GM12891 (cell line): ENCODE results near the gene INO80.

Experiments used
- DNase-seq: peaks from one replicate; pipeline ENCODE4 v3.0.0; 2011; ENCODE audit warnings: low spot score; ENCODE audit not compliant: insufficient read length
- FAIRE-seq: peaks from 2 replicates; lab custom pipeline; 2011; peaks lifted over from hg19 to GRCh38; lab: Jason Lieb, UNC
- PAX5 ChIP-seq: IDR thresholded peaks from 2 replicates; pipeline ENCODE4 v1.6.1; 2011; ENCODE audit warnings: low read length, moderate library complexity, mild to moderate bottlenecking; ENCODE audit not compliant: insufficient read depth, severe bottlenecking
- POLR2A ChIP-seq: IDR thresholded peaks from 2 replicates; pipeline ENCODE4 v1.6.1; 2011; ENCODE audit warnings: low read depth, low read length, control low read depth
- POLR2AphosphoS5 ChIP-seq: IDR thresholded peaks from 2 replicates; pipeline ENCODE4 v1.6.1; 2011; ENCODE audit warnings: low read depth, low read length, control low read depth
- POU2F2 ChIP-seq: IDR thresholded peaks from 2 replicates; pipeline ENCODE4 v1.6.1; 2011; ENCODE audit warnings: low read depth, mild to moderate bottlenecking, control low read depth, low read length, moderate library complexity
- SPI1 ChIP-seq: IDR thresholded peaks from 2 replicates; pipeline ENCODE4 v1.6.1; 2011; ENCODE audit warnings: low read depth, low read length, control low read depth
- TAF1 ChIP-seq: IDR thresholded peaks from 2 replicates; pipeline ENCODE4 v1.6.1; 2011; ENCODE audit warnings: low read depth, low read length, control low read depth

INO80 gene

GRCh38 chr15:40940296-40940801 lies 175.7 kb downstream of the INO80 start:
- DNase-seq (no peak), FAIRE-seq (peak; percentile 48)
- TF ChIP-seq POLR2A (no peak), POU2F2 (no peak), TAF1 (no peak), POLR2AphosphoS5 (no peak), SPI1 (no peak), PAX5 (no peak)

- DNase-seq (no peak), FAIRE-seq (no peak)
- TF ChIP-seq POLR2AphosphoS5 (no peak), SPI1 (no peak), TAF1 (no peak), PAX5 (no peak), POU2F2 (no peak), POLR2A (no peak)
Measured at GRCh38 chr15:40938536-40938870, 177.6 kb downstream of the INO80 start.

GRCh38 chr15:40937762-40938535 lies 178.1 kb downstream of the INO80 start:
- DNase-seq = no peak
- TF ChIP-seq POLR2A = no peak
- no peak for TF ChIP-seq POU2F2
- no peak for TF ChIP-seq TAF1
- no peak for TF ChIP-seq POLR2AphosphoS5
- TF ChIP-seq SPI1 = no peak
- no peak for TF ChIP-seq PAX5
- no peak for FAIRE-seq

DNA sequence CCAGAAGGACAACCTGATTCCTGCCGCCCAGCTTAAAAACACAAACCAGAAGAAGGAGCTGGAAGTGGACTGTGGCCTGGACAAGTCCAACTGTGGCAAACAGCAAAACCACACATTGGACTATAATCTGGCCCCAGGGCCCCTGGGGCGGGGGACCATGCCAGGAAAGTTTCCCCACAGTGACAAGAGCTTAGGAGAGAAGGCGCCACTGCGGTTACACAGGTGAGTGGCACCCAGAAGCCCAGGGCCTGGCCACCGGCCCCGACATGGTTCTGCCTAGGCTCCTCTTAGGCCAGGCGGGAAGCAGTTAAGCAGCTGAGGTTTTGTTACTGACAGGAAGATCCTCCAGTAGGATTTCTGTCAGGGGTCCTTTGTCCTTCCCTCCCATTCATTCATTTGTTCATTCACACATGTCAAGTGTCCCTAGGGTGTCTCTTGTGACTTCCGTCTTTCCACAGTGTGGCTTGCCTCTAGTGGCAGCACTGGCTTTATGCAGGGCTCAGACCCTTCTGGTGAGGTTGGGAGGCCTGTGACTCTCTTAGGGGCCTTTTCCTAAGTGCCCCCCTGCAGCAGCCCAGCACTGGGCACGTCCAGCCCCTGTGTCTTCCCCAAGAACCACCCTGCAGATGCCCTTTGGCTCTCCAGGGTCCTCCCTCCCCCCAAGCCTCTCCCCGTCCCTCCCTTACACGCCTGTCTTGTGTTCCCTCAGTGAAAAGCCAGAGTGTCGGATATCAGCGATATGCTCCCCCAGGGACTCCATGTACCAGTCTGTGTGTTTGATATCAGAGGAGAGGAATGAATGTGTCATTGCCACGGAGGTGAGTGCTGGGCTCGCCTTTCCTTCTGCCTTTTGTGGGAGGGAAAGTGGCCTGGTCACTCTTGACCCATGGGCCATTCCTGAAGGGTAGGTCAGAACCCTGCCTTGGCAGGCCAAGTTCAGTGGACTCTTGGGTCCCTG lies 179.1 kb downstream of the INO80 start:
- DNase-seq (no peak), FAIRE-seq (no peak)
- TF ChIP-seq SPI1 (no peak), PAX5 (no peak), POLR2AphosphoS5 (no peak), POLR2A (no peak), TAF1 (no peak), POU2F2 (no peak)

DNA sequence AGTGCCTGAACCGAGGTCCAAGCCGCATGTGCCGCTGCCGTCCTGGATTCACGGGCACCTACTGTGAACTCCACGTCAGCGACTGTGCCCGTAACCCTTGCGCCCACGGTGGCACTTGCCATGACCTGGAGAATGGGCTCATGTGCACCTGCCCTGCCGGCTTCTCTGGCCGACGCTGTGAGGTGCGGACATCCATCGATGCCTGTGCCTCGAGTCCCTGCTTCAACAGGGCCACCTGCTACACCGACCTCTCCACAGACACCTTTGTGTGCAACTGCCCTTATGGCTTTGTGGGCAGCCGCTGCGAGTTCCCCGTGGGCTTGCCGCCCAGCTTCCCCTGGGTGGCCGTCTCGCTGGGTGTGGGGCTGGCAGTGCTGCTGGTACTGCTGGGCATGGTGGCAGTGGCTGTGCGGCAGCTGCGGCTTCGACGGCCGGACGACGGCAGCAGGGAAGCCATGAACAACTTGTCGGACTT lies 179.8 kb downstream of the INO80 start:
- FAIRE-seq (no peak), DNase-seq (no peak)
- TF ChIP-seq SPI1 (no peak), POLR2AphosphoS5 (no peak), PAX5 (no peak)

DNA sequence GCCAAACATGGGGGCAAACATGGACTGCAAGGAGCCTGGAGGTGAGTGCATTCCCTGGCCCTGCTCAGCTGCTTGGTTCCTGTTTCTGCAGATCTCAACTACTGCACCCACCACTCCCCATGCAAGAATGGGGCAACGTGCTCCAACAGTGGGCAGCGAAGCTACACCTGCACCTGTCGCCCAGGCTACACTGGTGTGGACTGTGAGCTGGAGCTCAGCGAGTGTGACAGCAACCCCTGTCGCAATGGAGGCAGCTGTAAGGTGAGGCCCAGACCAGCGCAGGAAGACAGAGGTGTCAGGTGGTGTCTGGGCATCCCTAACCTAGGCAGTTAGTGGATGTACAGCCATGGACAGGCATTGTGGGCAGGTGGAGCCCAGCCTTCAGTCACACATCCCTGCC lies 181.6 kb downstream of the INO80 start:
- no peak for FAIRE-seq
- no peak for DNase-seq
- TF ChIP-seq POLR2A = no peak
- no peak for TF ChIP-seq POLR2AphosphoS5
- no peak for TF ChIP-seq PAX5
- no peak for TF ChIP-seq TAF1
- no peak for TF ChIP-seq SPI1
- no peak for TF ChIP-seq POU2F2

DNA sequence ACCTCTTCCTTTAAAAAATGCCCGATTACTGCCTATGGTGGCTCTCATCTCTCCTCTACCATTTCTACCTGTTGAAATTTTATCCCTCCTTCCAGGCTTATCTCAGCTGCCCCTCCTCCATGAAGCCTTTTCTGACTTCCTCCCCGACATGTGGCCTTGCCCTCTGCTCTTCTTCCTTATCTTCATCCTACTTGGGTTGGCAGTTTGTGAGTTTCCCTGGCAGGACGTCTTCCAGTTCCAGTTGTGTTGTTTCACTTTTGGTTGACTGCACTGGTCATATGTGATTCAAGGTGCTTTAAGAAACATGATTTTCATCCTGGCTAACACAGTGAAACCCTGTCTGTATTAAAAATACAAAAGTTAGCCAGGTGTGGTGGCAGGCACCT lies 182.6 kb downstream of the INO80 start:
- FAIRE-seq = peak; percentile 33
- TF ChIP-seq POLR2AphosphoS5 (no peak), SPI1 (no peak), PAX5 (no peak), POU2F2 (no peak), POLR2A (no peak)
- DNase-seq = no peak

DNA sequence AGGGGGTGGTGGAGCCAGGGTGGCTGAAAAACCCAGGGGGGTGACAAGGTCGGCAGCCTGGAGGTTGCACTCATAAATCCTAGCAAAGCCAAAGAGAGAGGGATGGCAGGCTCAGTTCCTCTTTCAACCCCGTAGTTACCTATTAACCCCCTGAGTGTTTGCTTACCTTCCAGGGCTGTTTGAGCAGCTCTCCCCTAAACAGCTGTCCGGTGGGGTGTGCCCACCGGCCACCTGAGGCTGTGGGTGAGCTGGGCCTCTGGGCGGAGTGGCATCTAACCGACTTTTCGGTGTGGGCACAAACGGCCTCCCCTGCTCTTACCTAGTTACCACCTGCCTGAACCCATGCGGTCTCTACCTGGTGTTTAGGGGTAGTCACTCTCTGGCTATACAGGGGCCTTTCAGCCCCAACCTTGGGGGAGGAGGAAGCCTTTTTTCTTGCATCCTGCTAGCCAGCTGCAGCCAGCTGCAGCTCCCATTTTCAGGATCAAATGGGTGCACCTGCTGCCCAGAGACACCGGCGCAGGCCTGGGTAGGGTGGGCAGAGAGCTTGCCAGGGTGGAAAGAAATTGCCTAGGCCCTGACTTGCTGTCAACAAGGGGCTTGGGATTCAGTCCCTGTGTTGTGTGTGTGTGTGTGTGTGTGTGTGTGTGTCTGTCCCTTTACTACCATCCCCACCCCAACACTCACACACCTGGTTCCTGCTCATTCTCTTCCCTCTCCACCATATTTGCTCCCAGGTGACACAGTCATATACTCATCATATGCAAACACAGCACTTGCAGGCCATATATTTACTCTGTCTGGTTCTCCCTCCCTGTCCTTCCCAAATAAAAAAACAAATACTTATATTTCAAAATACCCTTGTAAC lies 183.2 kb downstream of the INO80 start:
- no peak for DNase-seq
- FAIRE-seq = no peak
- no peak for TF ChIP-seq POLR2A
- peak; percentile 74 for TF ChIP-seq SPI1
- TF ChIP-seq PAX5 = no peak

DNA sequence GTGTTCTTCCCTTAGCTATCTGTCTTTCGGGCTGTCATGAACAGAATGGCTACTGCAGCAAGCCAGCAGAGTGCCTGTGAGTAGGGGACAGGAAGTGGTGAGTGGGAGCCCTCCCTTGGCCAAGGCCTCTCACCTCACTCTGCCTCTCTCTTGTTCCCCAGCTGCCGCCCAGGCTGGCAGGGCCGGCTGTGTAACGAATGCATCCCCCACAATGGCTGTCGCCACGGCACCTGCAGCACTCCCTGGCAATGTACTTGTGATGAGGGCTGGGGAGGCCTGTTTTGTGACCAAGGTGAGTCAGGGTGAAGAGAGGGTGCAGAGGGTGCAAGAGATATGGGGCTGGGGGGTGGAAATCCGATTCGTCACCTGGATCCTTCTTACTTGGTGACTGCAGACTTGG lies 183.9 kb downstream of the INO80 start:
- FAIRE-seq = no peak
- DNase-seq = no peak
- TF ChIP-seq PAX5 (no peak), POLR2A (no peak), POLR2AphosphoS5 (no peak), POU2F2 (no peak), TAF1 (no peak), SPI1 (no peak)
